GM19372 (cell line): ENCODE measurements around the gene IPPK.

Source experiments
- ATAC-seq: cut with Tn5 transposase; IDR thresholded peaks from one replicate; pipeline ENCODE4 v1.9.1; 2021; ENCODE audit warnings: mild to moderate bottlenecking, low read depth, moderate library complexity; ENCODE audit not compliant: unreplicated experiment

Gene IPPK

GRCh38 chr9:92658611-92659010 is 11.3 kb downstream of the IPPK start:
- ATAC-seq: no peak

GRCh38 chr9:92658176-92658575 is 11.8 kb downstream of the IPPK start:
- ATAC-seq: no peak

- ATAC-seq: no peak
Measured at GRCh38 chr9:92657296-92658094, 12.4 kb downstream of the IPPK start.

GRCh38 chr9:92656537-92656925 is 13.4 kb downstream of the IPPK start:
- ATAC-seq: no peak

- no peak for ATAC-seq
Measured at GRCh38 chr9:92655896-92656536, 13.9 kb downstream of the IPPK start.

- no peak for ATAC-seq
Measured at GRCh38 chr9:92655366-92655765, 14.6 kb downstream of the IPPK start.

GRCh38 chr9:92654481-92655301 is 15.2 kb downstream of the IPPK start:
- ATAC-seq: no peak

- no peak for ATAC-seq
Measured at GRCh38 chr9:92652461-92652860, 17.5 kb downstream of the IPPK start.

GRCh38 chr9:92650839-92651621 is 18.9 kb downstream of the IPPK start:
- no peak for ATAC-seq

- ATAC-seq: no peak
Measured at GRCh38 chr9:92650296-92650695, 19.6 kb downstream of the IPPK start.

GRCh38 chr9:92649007-92649406 is 20.9 kb downstream of the IPPK start:
- ATAC-seq: no peak

- no peak for ATAC-seq
Measured at GRCh38 chr9:92648474-92648971, 21.4 kb downstream of the IPPK start.

- ATAC-seq: no peak
Measured at GRCh38 chr9:92647671-92648473, 22.1 kb downstream of the IPPK start.

- ATAC-seq: no peak
Measured at GRCh38 chr9:92645041-92645440, 24.9 kb downstream of the IPPK start.

- no peak for ATAC-seq
Measured at GRCh38 chr9:92644278-92644677, 25.7 kb downstream of the IPPK start.

GRCh38 chr9:92642564-92642963 is 27.4 kb downstream of the IPPK start:
- ATAC-seq: no peak

- ATAC-seq: no peak
Measured at GRCh38 chr9:92642041-92642451, 27.9 kb downstream of the IPPK start.

GRCh38 chr9:92641092-92641809 is 28.7 kb downstream of the IPPK start:
- no peak for ATAC-seq
